GM12872 (cell line): ENCODE data around the gene HABP2.

Source experiments
- TF ChIP-seq, protein P1 (sequence below): IDR thresholded peaks from 3 replicates; pipeline ENCODE4 v1.5.1; 2011; ENCODE audit warnings: low read depth, mild to moderate bottlenecking, low read length, moderate library complexity; ENCODE audit not compliant: insufficient read depth

Gene HABP2

DNA sequence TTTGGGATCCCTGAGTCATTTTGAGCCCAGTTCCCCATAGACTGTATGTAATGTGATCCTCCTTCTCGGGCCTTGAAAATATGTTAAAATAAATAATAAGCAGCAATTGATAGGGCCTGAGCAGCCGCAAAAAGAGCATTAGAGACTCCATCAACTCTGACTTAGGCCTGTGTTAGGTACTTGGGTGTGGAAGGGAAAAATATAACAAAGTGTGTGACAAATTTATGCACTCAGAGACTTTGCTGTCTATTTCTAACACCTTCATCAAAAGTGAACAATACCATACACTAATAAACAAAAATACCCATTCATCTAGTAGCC lies 31.4 kb upstream of the HABP2 start:
- TF ChIP-seq, protein P1, sequence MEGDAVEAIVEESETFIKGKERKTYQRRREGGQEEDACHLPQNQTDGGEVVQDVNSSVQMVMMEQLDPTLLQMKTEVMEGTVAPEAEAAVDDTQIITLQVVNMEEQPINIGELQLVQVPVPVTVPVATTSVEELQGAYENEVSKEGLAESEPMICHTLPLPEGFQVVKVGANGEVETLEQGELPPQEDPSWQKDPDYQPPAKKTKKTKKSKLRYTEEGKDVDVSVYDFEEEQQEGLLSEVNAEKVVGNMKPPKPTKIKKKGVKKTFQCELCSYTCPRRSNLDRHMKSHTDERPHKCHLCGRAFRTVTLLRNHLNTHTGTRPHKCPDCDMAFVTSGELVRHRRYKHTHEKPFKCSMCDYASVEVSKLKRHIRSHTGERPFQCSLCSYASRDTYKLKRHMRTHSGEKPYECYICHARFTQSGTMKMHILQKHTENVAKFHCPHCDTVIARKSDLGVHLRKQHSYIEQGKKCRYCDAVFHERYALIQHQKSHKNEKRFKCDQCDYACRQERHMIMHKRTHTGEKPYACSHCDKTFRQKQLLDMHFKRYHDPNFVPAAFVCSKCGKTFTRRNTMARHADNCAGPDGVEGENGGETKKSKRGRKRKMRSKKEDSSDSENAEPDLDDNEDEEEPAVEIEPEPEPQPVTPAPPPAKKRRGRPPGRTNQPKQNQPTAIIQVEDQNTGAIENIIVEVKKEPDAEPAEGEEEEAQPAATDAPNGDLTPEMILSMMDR, result no peak

DNA sequence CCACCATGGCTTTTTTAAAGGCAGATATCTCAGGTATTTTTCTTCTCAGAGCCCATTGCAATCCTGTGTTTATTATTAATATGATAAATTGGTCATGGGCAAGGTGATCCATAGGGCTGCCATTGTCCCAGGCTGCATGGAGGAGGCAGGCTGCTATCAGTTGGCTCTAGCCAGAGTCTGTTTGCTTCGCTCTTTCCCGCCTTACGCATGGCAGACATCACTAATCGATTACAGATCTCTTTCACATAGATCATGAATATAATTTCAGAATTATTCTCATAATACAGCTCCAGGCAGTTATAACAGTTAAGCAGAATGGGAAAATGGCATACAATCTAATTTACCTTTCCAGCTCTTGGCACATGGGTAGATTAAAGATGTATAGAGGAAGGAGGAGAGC lies 30.4 kb upstream of the HABP2 start:
- TF ChIP-seq, protein P1, result no peak

DNA sequence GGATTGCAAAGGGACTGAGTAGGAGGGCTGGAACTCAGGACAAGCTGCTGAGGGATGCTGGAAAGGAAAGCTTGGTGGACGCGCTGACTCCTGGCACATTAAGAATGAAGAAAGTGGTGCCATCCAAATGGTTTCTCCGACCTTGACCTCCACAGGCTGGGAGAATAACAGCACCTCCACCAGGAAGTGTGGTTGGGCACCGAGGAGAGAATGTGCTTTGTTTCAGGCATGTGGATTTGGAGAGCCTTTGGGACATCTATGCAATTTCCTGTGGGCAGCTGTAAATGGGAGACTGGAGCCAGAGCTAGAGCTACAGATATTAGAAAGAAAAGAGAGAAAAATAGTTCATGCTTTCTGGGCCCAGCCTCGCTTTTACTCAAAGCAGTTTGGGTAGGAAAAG lies 29.8 kb upstream of the HABP2 start:
- TF ChIP-seq, protein P1, result no peak

DNA sequence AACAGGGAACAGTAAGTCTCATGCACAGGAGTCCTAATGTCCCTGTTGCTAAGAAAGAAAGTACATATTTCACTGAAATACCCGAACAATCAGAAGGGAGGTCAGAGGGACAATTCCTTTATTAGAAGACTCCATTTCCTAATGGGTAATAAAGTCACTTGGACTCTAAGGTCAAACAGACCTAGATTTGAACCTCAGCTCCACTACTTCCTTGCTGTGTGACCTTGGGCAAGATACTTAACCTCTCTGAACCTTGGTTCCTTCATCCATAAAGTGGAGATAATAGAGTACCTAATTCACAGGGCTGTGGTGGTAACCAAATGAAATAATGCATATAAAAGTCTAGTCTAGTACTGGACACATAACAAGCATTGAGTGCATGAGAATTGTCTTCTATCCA lies 29.2 kb upstream of the HABP2 start:
- TF ChIP-seq, protein P1, result no peak

DNA sequence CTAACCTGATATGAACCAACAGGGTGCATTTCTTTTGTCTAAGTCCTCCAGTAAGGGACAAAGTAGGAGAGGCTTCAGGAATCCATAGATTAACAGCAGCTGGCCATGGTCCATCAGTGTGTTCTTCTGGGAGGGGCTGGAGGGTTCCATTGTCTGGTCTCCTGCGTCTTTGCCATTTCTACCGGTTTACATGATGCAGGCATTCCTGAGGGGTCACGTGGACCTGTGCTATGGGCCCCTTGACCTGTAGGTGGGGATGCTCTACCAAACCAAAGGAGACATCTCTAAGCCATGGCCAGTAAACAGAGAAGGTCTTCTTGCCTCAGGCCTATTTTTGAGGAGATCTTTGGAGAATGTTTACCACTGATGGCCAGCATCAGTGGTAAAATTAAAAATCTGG lies 28.7 kb upstream of the HABP2 start:
- TF ChIP-seq, protein P1, result no peak

DNA sequence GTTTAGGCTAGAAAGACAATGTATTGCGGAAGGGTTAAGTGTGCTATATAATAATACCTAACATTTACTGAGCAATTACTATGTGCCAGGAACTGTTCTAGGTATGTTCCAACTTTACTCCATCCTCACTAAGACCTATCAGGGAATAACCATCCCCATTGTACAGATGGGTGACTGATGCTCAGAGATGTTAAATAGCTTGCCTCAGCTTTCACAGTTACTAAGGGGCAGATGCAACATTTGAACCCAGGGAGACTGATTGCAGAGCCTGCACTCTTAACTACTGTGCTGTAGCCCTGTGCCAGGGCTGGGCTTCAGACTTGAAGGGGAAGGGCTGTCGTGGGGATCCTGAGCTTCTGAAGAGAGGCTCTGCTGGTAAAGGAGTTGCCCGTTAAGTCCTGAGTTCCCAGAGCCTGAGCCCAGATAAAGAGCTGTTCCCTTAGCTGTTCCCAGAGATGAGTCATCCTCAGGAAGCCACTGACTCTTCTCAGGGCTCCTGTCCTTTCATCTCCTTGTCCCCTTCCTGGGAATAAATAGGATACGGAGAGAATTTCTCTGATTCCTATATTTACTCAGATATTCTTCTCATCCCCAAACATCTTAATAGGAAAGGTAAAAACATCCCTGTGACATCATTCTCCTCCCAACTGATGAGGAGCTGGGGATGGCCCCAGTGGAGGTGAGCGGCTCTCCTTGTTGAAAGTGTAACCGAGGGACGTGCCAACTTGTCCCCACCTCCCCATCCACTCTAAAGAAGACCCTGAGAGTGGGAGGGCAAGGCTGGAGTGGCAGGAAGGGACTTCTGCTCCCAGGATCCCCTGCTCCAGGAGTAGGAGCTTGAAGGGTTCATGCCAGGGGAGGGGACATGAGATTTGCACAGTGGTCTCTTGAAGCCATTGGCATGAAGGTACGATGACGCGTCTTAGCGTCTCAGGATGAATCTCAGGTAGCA lies 28.0 kb upstream of the HABP2 start:
- TF ChIP-seq, protein P1, result no peak

DNA sequence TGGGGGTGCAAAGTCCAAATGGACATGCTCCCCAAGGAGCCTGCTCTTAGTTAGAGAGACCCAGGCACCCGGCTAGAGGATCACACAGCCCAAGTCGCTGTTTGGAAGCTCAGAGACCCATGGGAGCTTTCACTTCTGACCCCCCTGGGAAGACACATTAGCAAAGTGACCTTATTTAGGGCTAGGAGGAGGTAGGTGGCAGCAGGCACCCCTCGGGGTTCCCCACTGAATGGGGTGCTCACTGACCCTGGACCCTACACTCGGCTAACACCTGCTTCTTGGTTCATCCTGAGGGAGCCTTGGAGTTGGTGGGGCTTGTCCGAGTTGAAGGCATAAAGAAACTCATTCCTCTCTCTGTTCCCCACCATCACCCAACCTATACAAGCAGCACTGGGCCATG lies 27.1 kb upstream of the HABP2 start:
- TF ChIP-seq, protein P1, result no peak
